Measurements from ENCODE around the gene KCNT2.

DNA sequence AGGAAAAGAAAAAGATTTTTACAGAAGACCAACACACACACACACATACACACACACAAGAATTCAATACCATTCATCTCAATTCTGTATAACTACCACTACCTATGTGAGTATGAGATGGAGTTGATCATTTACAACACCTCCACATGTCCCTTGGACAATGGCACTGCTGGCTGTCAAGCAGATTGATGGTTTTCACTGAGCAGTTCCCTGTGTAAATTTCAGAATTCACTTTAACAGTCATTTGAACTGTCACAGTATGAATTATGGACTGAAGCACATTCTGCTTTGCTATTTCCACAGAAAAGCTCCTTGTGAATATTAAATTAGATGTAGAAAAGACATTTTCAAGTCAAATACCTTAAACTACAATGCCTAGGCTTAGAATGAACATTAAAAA lies 14.3 kb downstream of the KCNT2 start:
- TF ChIP-seq POLR2A (IDR thresholded peaks at IDR 0.05): no peak
- no peak for TF ChIP-seq CTCF (IDR thresholded peaks at IDR 0.05)

Data from thyroid gland (tissue), 4 donors.